Muscle layer of duodenum (tissue), 2 donors: ENCODE data around the gene MREG.
"Not testable (repeated sequence)": the region's sequence is repeated elsewhere in the genome, so short reads cannot be mapped to it uniquely, and the experiment has no call there.

ENCODE experiments used
- H3K27ac ChIP-seq: one replicate; pipeline ENCODE4 v1.7.0; 2013; ENCODE audit warnings: mild to moderate bottlenecking, low read length
- H3K27me3 ChIP-seq: one replicate; pipeline ENCODE4 v1.7.0; 2013; ENCODE audit warnings: low read depth, mild to moderate bottlenecking, control low read depth, low read length
- H3K36me3 ChIP-seq, 2 donors: one replicate each; pipeline ENCODE4 v1.7.0; 2013; ENCODE audit warnings: low read length in 2 of 2, control low read depth in 1 of 2, mild to moderate bottlenecking in 1 of 2; ENCODE audit not compliant: insufficient read depth in 2 of 2, control insufficient read depth in 1 of 2
- H3K4me1 ChIP-seq, 2 donors: one replicate each; pipeline ENCODE4 v1.7.0; 2013; ENCODE audit warnings: low read length in 2 of 2, mild to moderate bottlenecking in 2 of 2, control low read depth in 1 of 2, moderate library complexity in 1 of 2; ENCODE audit not compliant: insufficient read depth in 2 of 2, control insufficient read depth in 1 of 2
- H3K4me3 ChIP-seq, 2 donors: one replicate each; pipeline ENCODE4 v1.7.0; 2013; ENCODE audit warnings: low read length in 2 of 2, low read depth in 1 of 2, mild to moderate bottlenecking in 1 of 2
- H3K9me3 ChIP-seq, 2 donors: one replicate each; pipeline ENCODE4 v1.7.0; 2013; ENCODE audit warnings: low read length in 2 of 2, control low read depth in 1 of 2, mild to moderate bottlenecking in 1 of 2; ENCODE audit not compliant: control insufficient read depth in 1 of 2
- donor health status: healthy.

MREG gene

DNA sequence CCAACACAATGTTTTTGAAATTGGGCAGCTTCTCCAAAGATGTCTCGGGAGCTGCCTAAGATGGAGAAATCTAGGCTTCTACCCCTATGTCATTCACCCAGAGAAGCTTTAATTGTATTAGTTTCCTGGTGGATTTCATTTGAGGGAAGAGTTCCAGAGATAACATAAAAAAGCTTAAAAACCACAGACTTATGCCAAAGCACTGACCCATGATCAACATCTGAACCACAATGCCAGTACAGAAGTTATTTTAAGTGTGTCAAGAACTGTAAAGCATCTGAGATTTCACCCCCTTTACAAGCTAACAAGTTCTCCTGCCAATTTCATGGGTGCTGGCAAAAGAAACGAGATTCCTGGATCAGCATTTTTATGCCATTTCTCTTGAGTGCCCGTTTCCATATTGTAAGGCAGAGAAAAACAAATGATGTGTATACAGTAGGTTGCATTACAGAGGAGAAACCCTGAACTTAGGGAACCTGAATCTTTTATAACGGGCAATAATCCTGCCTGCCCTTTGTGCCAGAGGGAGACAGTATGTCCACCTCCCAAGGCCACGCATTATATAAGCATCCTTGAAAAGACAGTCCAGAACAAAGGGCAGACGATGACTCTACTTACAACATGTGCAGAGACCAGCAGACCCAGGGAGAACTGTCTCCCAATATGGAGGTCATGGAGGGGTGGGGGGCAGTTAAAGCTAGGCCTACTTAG, 44.1 kb downstream of the MREG start:
- no peaks in the 10 kb centered on the region for H3K4me1 ChIP-seq
- H3K27ac ChIP-seq, result no peak overlapping the region
- no peaks in the 10 kb centered on the region for H3K9me3 ChIP-seq

GRCh38 chr2:215968499-215968898, 44.9 kb downstream of the MREG start:
- Histone ChIP-seq H3K27me3 (no peaks in the 10 kb centered on the region), H3K27ac (no peak overlapping the region), H3K4me1 (no peaks in the 10 kb centered on the region), H3K36me3 (no peaks in the 10 kb centered on the region), H3K9me3 (no peaks in the 10 kb centered on the region), H3K4me3 (no peak overlapping the region)

More for the DNA sequence above, 44.1 kb downstream of the MREG start:
- Histone ChIP-seq H3K27me3 (no peaks in the 10 kb centered on the region), H3K36me3 (no peaks in the 10 kb centered on the region), H3K4me3 (no peak overlapping the region)

GRCh38 chr2:215967590-215968378, 45.6 kb downstream of the MREG start:
- Histone ChIP-seq H3K27ac (no peak overlapping the region), H3K27me3 (no peaks in the 10 kb centered on the region), H3K36me3 (no peaks in the 10 kb centered on the region), H3K4me1 (no peaks in the 10 kb centered on the region), H3K4me3 (no peak overlapping the region), H3K9me3 (no peaks in the 10 kb centered on the region)

GRCh38 chr2:215966951-215967350, 46.4 kb downstream of the MREG start:
- Histone ChIP-seq H3K27me3 (no peaks in the 10 kb centered on the region), H3K4me1 (no peaks in the 10 kb centered on the region), H3K27ac (no peak overlapping the region), H3K9me3 (no peaks in the 10 kb centered on the region), H3K4me3 (no peak overlapping the region), H3K36me3 (no peaks in the 10 kb centered on the region)

DNA sequence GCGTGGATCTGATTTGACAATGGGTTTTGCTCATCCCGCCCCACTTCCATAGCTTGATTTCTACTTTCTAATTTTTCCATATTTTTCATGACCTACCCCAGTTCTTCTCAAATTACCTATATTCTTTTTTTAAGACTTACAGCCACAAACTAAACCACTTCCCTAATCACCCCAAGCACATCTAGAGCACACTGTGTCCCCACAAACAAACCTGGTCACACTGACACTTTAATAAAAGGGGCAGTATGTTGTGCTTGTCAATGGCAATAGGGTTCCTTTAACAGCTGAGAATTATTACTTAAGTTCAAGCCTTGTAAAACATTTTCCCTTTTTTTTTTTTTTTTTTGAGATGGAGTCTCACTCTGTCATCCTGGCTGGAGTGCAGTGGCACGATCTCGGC, 47.1 kb downstream of the MREG start:
- Histone ChIP-seq H3K4me1 (no peaks in the 10 kb centered on the region), H3K9me3 (no peaks in the 10 kb centered on the region), H3K36me3 (no peaks in the 10 kb centered on the region), H3K4me3 (no peak overlapping the region), H3K27me3 (no peaks in the 10 kb centered on the region), H3K27ac (no peak overlapping the region)

- H3K27me3 ChIP-seq, result no peaks in the 10 kb centered on the region
- H3K36me3 ChIP-seq, result no peaks in the 10 kb centered on the region
- no peaks in the 10 kb centered on the region for H3K9me3 ChIP-seq
- no peak overlapping the region for H3K4me3 ChIP-seq
- H3K4me1 ChIP-seq, result no peaks in the 10 kb centered on the region
- no peak overlapping the region for H3K27ac ChIP-seq
Observed at GRCh38 chr2:215965532-215966165, 47.7 kb downstream of the MREG start.

- no peak overlapping the region for H3K4me3 ChIP-seq
- H3K9me3 ChIP-seq, result no peaks in the 10 kb centered on the region
- no peaks in the 10 kb centered on the region for H3K4me1 ChIP-seq
- no peaks in the 10 kb centered on the region for H3K27me3 ChIP-seq
- no peak overlapping the region for H3K27ac ChIP-seq
- no peaks in the 10 kb centered on the region for H3K36me3 ChIP-seq
Observed at GRCh38 chr2:215961981-215962380, 51.4 kb downstream of the MREG start.

DNA sequence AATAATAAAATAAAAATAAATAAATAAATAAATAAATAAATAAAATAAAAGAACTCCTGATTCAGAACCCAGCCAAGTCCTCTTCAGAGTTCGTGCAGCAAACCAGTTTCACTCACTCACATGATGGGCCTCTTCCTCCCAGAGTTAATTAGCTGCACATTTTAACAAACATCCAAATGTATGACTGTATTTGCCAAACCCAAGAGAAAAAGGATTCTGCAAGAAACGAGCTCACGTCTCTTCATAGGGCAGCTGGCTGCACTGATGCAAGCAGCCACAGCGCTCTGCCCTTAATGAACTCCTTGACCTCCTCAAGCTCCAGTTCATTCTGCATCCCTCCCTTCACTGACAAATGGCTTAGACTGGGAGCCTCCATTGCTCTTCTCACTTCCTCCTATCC, 55.1 kb downstream of the MREG start:
- no peaks in the 10 kb centered on the region for H3K36me3 ChIP-seq
- no peaks in the 10 kb centered on the region for H3K9me3 ChIP-seq
- no peaks in the 10 kb centered on the region for H3K4me1 ChIP-seq
- H3K27me3 ChIP-seq, result no peaks in the 10 kb centered on the region
- H3K4me3 ChIP-seq, result no peak overlapping the region
- H3K27ac ChIP-seq, result no peak overlapping the region

GRCh38 chr2:215957354-215958122, 55.8 kb downstream of the MREG start:
- H3K4me1 ChIP-seq, H3K4me3 ChIP-seq, H3K36me3 ChIP-seq, H3K27ac ChIP-seq, H3K27me3 ChIP-seq, H3K9me3 ChIP-seq: not testable (repeated sequence)

GRCh38 chr2:215952860-215953637, 60.3 kb downstream of the MREG start:
- Histone ChIP-seq H3K4me1 (no peaks in the 10 kb centered on the region), H3K27me3 (no peaks in the 10 kb centered on the region), H3K4me3 (no peak overlapping the region), H3K27ac (no peak overlapping the region), H3K9me3 (no peaks in the 10 kb centered on the region), H3K36me3 (no peaks in the 10 kb centered on the region)
